Sciatic nerve (tissue), 2 donors: Measurements from ENCODE around the gene ATP13A3. TPM values are rescaled to one million over a fixed set of nuclear protein-coding genes. Genes with fewer than 3 reads are reported as not detected.

Source experiments
- ATAC-seq: fragments of 200-7000 bp; cut with Tn5 transposase; one replicate; pipeline ENCODE4 v1.9.1; 2020; ENCODE audit warnings: mild to moderate bottlenecking, moderate library complexity
- DNase-seq: peaks from one replicate; pipeline ENCODE4 v3.0.0-alpha.2; 2020; ENCODE audit warnings: low spot score
- intact Hi-C: fragments of 100-400 bp; cut with DNase I; formaldehyde crosslinking; loops from one replicate; pipeline ENCODE4 v1.14.2; 2022
- total RNA-seq: library from RNA; stranded (reverse); fragmentation: NEBNext Ultra II Directional; extraction: Animal tissue kit (Norgen Biotek cat#: 25700); gene quantifications from one replicate; pipeline ENCODE4 v1.2.1, GENCODE V29; 2021
- donor health status: DM: no; HTN: no; CAD: no.
- donor health status: DM: no; HTN: no; CAD: no.

Gene ATP13A3
- total RNA-seq, 1 donor from 2014 or later = 124 TPM

GRCh38 chr3:194458131-194458530 is 28.7 kb downstream of the ATP13A3 start:
- intact Hi-C loops = no loop called here
- no peak for DNase-seq
- no peak for ATAC-seq

DNA sequence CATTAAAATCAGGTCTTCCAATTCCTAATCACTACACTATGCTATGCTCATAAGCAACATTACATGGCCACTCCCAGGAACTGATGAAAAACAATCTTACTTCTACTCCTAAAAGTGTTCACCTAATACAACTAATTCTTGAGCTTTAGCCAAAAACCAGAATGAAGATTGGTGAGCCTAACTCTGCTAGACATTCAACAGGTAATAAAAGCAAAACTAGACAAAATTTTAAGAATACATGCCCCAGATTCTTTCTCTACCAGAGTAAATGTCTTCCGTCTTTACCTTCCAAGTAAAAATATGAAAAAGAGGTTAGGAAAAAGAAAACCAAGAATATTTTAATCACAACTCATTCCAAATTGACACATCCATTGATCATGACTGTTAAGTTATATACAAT is 31.3 kb downstream of the ATP13A3 start:
- intact Hi-C loops = no loop called here
- ATAC-seq = no peak

DNA sequence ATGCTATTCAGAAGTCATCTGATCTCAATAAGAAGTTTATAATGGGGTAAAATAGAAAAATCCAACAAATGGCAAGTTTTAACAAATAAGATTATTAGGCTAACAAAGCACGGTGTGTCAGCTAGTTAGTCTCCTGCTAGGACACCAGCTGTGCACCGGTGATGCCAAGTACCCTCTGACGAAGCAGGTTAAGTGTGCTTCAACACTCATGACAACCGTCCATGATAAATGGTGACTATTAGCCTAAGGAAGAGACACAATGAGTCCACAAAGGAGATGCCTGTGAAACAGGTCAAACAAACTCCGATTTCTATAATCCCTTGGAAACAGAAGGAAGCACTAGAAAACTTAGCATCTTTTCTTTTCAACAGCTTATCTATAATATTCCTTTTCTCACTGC is 36.5 kb downstream of the ATP13A3 start:
- DNase-seq (no peak), ATAC-seq (no peak)
- intact Hi-C loops = no loop called here

More for the DNA sequence above, 31.3 kb downstream of the ATP13A3 start:
- DNase-seq = no peak

DNA sequence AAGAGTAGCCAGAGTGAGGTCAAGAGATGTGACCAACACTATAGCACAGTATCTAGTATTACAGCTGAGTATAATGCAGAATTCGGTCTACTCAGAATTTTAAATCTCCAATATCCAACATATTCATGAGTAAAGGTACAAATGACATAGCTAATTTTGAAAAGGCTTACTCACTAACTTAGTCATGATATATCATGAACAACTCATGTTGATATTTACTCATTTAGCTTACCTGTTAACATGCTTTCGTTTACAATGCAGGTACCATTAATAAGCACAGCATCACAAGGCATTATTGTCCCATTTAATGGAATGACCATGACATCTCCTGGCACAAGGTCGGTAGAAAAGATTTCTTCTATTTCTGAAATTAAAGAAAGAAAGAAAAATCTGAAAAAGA is 36.9 kb downstream of the ATP13A3 start:
- ATAC-seq (no peak), DNase-seq (no peak)
- intact Hi-C loops = no loop called here

GRCh38 chr3:194447657-194448056 is 39.1 kb downstream of the ATP13A3 start:
- ATAC-seq (no peak), DNase-seq (no peak)
- intact Hi-C loops = no loop called here

- no peak for ATAC-seq
- DNase-seq = no peak
- intact Hi-C loops = no loop called here
Observed at GRCh38 chr3:194447161-194447560, 39.6 kb downstream of the ATP13A3 start.

DNA sequence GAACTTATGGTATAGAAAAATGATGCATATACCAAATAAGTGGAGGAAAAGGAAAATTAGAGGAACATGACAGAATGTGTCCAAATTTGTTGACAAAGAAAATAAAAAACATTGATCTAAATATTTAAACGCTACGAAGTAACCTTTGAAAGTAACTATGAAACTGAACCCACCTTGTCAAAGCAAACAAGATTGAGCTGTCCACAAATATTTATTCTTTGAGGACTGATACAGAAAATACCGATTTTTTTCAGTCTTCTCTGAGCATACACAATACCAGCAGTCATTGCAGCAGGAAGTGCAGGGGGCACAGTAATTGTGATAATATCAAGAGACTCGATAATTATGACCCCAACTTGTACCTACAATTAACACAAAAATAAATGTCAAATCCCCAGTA is 40.0 kb downstream of the ATP13A3 start:
- intact Hi-C loops = no loop called here
- ATAC-seq (no peak), DNase-seq (no peak)

- ATAC-seq = no peak
Observed at GRCh38 chr3:194446172-194446571, 40.6 kb downstream of the ATP13A3 start.

GRCh38 chr3:194443901-194444300 is 42.9 kb downstream of the ATP13A3 start:
- ATAC-seq = no peak
- intact Hi-C loops = no loop called here
- DNase-seq = no peak

More at GRCh38 chr3:194446172-194446571, 40.6 kb downstream of the ATP13A3 start:
- DNase-seq = no peak
- intact Hi-C loops = no loop called here

- no peak for ATAC-seq
- intact Hi-C loops = no loop called here
- no peak for DNase-seq
Observed at GRCh38 chr3:194440756-194441155, 46.0 kb downstream of the ATP13A3 start.

GRCh38 chr3:194439881-194440550 is 46.8 kb downstream of the ATP13A3 start:
- ATAC-seq (no peak), DNase-seq (no peak)
- intact Hi-C loops = no loop called here

- DNase-seq (no peak), ATAC-seq (no peak)
- intact Hi-C loops = no loop called here
Observed at GRCh38 chr3:194434503-194434902, 52.3 kb downstream of the ATP13A3 start.

- DNase-seq (no peak), ATAC-seq (no peak)
- intact Hi-C loops = no loop called here
Observed at GRCh38 chr3:194431554-194431953, 55.2 kb downstream of the ATP13A3 start.

DNA sequence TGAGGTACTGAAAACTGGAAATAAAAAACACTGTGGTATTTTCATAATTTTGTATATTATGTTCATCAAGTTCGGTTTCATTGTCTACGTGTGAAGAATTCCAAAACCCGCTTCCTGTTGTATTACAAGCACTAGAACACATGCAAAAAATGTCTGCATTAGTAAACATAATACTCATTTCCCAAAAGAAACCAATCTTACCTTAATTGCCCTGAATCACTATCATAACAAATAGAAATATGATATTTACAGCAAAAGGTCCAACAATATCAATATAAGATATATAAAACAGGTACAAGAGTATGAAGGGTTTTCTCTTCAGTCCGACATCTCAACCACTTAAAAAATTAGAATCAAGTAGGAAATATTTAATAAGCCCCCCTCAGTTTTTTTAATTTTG is 61.4 kb downstream of the ATP13A3 start:
- ATAC-seq (no peak), DNase-seq (no peak)
- intact Hi-C loops = no loop called here

GRCh38 chr3:194424953-194425352 is 61.8 kb downstream of the ATP13A3 start:
- intact Hi-C loops = no loop called here
- DNase-seq (no peak), ATAC-seq (no peak)

- ATAC-seq = no peak
- DNase-seq = no peak
- intact Hi-C loops = no loop called here
Observed at GRCh38 chr3:194424373-194424772, 62.4 kb downstream of the ATP13A3 start.

DNA sequence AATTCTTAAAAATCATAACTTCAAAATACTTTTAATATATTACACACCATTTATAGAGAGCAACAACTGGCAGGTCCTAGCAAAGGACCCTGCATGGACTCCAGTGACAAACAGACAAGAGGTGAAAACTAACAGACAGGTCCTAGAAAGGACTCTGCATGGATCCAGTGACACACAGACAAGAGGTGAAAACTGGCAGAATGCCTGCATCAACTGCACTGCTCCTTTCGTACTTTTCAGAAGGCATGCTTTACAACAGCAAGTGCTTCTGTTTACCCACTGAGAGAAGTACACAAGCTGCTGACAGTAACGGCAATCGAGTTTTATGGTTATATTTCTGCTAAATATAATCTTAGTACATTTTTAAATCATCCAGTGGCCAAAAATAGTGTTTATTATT is 63.5 kb downstream of the ATP13A3 start:
- intact Hi-C loops = no loop called here
- ATAC-seq = no peak

GRCh38 chr3:194422188-194422587 is 64.6 kb downstream of the ATP13A3 start:
- DNase-seq (no peak), ATAC-seq (no peak)
- intact Hi-C loops = no loop called here

More for the DNA sequence above, 63.5 kb downstream of the ATP13A3 start:
- no peak for DNase-seq

- no peak for ATAC-seq
- DNase-seq = no peak
- intact Hi-C loops = no loop called here
Observed at GRCh38 chr3:194418671-194419070, 68.1 kb downstream of the ATP13A3 start.

DNA sequence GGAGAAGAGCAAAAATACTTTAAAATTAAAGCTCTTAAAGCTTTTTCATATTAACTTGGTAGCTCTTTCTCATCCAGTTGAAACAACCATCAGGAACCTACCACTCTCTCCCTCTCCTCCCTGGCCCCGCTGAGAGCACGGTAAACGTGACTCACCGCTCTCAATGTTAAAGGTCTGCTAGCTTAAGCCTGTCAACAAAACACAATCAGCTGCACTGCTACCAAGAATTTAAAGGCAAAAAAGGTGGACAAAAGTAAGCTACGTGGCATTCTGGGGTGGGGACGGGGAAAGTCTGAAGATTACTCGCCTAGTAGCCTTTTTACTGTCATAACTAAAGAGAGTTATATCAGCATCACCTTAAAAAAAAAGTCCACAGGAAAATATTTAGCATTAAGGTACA is 79.4 kb downstream of the ATP13A3 start:
- ATAC-seq = no peak
- no peak for DNase-seq
- intact Hi-C loops = no loop called here

DNA sequence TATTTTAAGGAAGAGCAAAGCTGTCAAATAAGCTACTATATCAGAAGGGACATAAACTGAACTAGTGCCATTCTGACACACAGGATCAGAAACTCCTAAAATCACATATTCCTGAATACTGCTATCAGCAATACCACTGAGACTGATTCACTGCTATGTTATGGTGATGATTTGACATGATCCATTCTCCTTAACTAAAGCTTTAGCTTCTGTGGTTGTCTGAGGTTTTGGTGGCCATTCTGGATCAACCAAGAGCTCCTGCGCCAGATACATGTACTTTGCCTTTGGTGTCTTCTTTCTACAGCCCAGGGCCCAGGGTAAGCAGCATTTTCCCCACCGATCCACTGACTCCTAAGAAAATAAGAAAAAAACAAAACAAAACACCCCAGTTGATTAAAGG is 81.0 kb downstream of the ATP13A3 start:
- intact Hi-C loops = no loop called here
- ATAC-seq (no peak), DNase-seq (no peak)
